CD14-positive monocyte (primary cell): Measurements from ENCODE around the gene RECQL5. TPM values are rescaled to one million over a fixed set of nuclear protein-coding genes. Genes with fewer than 3 reads are reported as not detected.

Experiments used
- DNase-seq, 3 donors: peaks; one replicate each; pipeline ENCODE4 v3.0.0-alpha.2; 2011 to 2022
- H2AFZ ChIP-seq: 2 replicates; pipeline ENCODE4 v1.6.0; 2012; ENCODE audit warnings: mild to moderate bottlenecking, low read depth, low read length, inconsistent platforms; ENCODE audit not compliant: insufficient read depth, poor library complexity, severe bottlenecking
- H3K27ac ChIP-seq, 2 donors: 1 replicate in 1 of 2; 2 replicates in 1 of 2; pipeline ENCODE4 v1.5.1; 2012 to 2013; ENCODE audit warnings: low read length in 2 of 2, control low read depth in 1 of 2, inconsistent platforms in 1 of 2, low read depth in 1 of 2, mild to moderate bottlenecking in 1 of 2
- H3K27me3 ChIP-seq, 2 donors: one replicate each; pipeline versions ENCODE4 v1.6.0 to v1.6.1; 2011 to 2013; ENCODE audit warnings: low read length in 2 of 2; ENCODE audit not compliant: control insufficient read depth in 2 of 2, insufficient read depth in 2 of 2
- H3K36me3 ChIP-seq, 2 donors: replicated peaks in 1 of 2; 1 replicate in 1 of 2; 2 replicates in 1 of 2; pipeline versions ENCODE4 v1.5.1 to v1.6.1; 2012 to 2013; ENCODE audit warnings: low read length in 2 of 2, control low read depth in 1 of 2, inconsistent platforms in 1 of 2, mild to moderate bottlenecking in 1 of 2; ENCODE audit not compliant: insufficient read depth in 2 of 2, control insufficient read depth in 1 of 2
- H3K4me1 ChIP-seq, 2 donors: 1 replicate in 1 of 2; 2 replicates in 1 of 2; pipeline versions ENCODE4 v1.5.1 to v1.6.1; 2012 to 2013; ENCODE audit warnings: low read length in 2 of 2, control low read depth in 1 of 2, inconsistent platforms in 1 of 2, mild to moderate bottlenecking in 1 of 2, moderate library complexity in 1 of 2; ENCODE audit not compliant: insufficient read depth in 2 of 2, control insufficient read depth in 1 of 2
- H3K4me2 ChIP-seq: replicated peaks from 2 replicates; pipeline ENCODE3; 2012; ENCODE audit warnings: low read length, moderate library complexity, mild to moderate bottlenecking; ENCODE audit not compliant: poor library complexity, severe bottlenecking; ENCODE audit errors: extremely low read depth
- H3K4me3 ChIP-seq, 3 experiments: fragments of 200-600 bp in 1 of 3; sonication (generic) in 1 of 3; replicated peaks in 1 of 3; 1 replicate in 2 of 3; 2 replicates in 1 of 3; pipeline ENCODE4 v1.5.1; 2011 to 2013; ENCODE audit warnings: low read length in 3 of 3, mild to moderate bottlenecking in 3 of 3, control low read depth in 2 of 3, low read depth in 2 of 3, inconsistent platforms in 1 of 3, moderate library complexity in 1 of 3
- H3K79me2 ChIP-seq: 2 replicates; pipeline ENCODE4 v1.6.0; 2012; ENCODE audit warnings: mild to moderate bottlenecking, control low read depth, inconsistent platforms, low read length, moderate library complexity; ENCODE audit not compliant: insufficient read depth
- H3K9ac ChIP-seq: 2 replicates; pipeline ENCODE4 v1.6.0; 2017; ENCODE audit warnings: low read length, mild to moderate bottlenecking; ENCODE audit not compliant: insufficient read depth, poor library complexity, severe bottlenecking
- H3K9me3 ChIP-seq, 2 donors: replicated peaks in 1 of 2; 1 replicate in 1 of 2; 2 replicates in 1 of 2; pipeline versions ENCODE4 v1.5.1 to v1.6.1; 2012 to 2013; ENCODE audit warnings: low read length in 2 of 2, control low read depth in 1 of 2; ENCODE audit not compliant: control insufficient read depth in 1 of 2, insufficient read depth in 1 of 2
- H4K20me1 ChIP-seq: 2 replicates; pipeline ENCODE4 v1.6.0; 2012; ENCODE audit warnings: mild to moderate bottlenecking, low read length, control low read depth, moderate library complexity; ENCODE audit not compliant: insufficient read depth
- H3K27ac Mint-ChIP-seq, 7 donors: one replicate each; pipeline ENCODE4 v1.8.0; 2020; ENCODE audit warnings: mild to moderate bottlenecking in 7 of 7, mixed read lengths in 7 of 7, moderate library complexity in 6 of 7, inconsistent platforms in 2 of 7
- H3K27me3 Mint-ChIP-seq, 3 donors: one replicate each; pipeline ENCODE4 v1.8.0; 2021 to 2022; ENCODE audit warnings: low read depth in 3 of 3, mild to moderate bottlenecking in 3 of 3, mixed read lengths in 3 of 3, moderate library complexity in 3 of 3, inconsistent platforms in 1 of 3
- H3K36me3 Mint-ChIP-seq, 2 donors: one replicate each; pipeline ENCODE4 v1.8.0; 2020; ENCODE audit warnings: mixed read lengths in 2 of 2, inconsistent platforms in 1 of 2, mild to moderate bottlenecking in 1 of 2
- H3K4me1 Mint-ChIP-seq: one replicate; pipeline ENCODE4 v1.8.0; 2020; ENCODE audit warnings: mild to moderate bottlenecking, mixed read lengths
- H3K4me3 Mint-ChIP-seq, 2 donors: one replicate each; pipeline ENCODE4 v1.8.0; 2020; ENCODE audit warnings: mild to moderate bottlenecking in 2 of 2, mixed read lengths in 2 of 2, moderate library complexity in 1 of 2
- H3K9me3 Mint-ChIP-seq, 7 donors: one replicate each; pipeline ENCODE4 v1.8.0; 2020 to 2022; ENCODE audit warnings: mixed read lengths in 7 of 7, mild to moderate bottlenecking in 6 of 7, moderate library complexity in 6 of 7, inconsistent platforms in 2 of 7
- CTCF ChIP-seq: fragments of 200-600 bp; IDR thresholded peaks from one replicate; pipeline ENCODE4 v1.8.0; 2022; ENCODE audit warnings: antibody characterized with exemption, mild to moderate bottlenecking
- WGBS: methylation state at CpG from one replicate; pipeline ENCODE4 v1.1.5; 2013; ENCODE audit warnings: missing lambda C conversion rate; ENCODE audit not compliant: insufficient coverage; 5-methylcytosine and 5-hydroxymethylcytosine counted together
- intact Hi-C, 2 donors: fragments of 100-400 bp; cut with micrococcal nuclease; formaldehyde crosslinking; loops; one replicate each; pipeline versions ENCODE4 v1.15.0 to v1.15.1; 2023
- polyA plus RNA-seq, 3 donors: library from polyadenylated mRNA; depleted of rRNA in 1 of 3; unstranded in 2 of 3; stranded (reverse) in 1 of 3; fragments of 300-500 nt in 2 of 3; fragments of >200 nt in 1 of 3; fragmentation: Illumina TruSeq in 2 of 3; gene quantifications; 1 replicate in 2 of 3; 2 replicates in 1 of 3; pipeline ENCODE4 v1.2.3, GENCODE V29; 2012 to 2021

RECQL5 gene
- polyA plus RNA-seq, 3 donors = 3.1 to 27.7 (median 4.4) TPM

DNA sequence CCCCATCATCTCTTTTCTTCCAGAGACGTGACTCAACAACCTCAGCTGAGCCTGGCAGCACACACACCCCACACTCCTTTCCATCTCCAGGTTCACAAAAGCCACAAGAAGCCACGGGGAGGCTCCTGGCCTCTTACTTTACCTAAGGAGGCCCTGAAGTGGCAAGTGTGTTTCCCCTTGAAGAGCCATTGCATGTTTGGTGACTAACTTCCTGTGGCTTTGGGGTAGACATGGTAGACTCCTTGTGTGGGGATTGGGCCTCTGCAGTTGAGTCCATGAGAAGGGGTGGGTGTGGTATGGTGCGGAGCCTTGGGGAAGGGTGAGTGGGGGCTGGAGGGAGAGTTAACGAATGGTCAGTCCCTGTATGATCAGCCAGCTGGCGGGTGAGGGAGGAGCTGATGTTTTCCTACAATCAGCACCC lies 24.4 kb upstream of the RECQL5 start:
- H2AFZ ChIP-seq = no peak overlapping the region
- H3K4me3 ChIP-seq = no peak overlapping the region
- peaks cover 57 to 69% of the 10 kb centered on the region in 2 donors for H3K36me3 Mint-ChIP-seq
- H3K9ac ChIP-seq = no peak overlapping the region
- H3K9me3 ChIP-seq = no peaks in the 10 kb centered on the region
- H3K79me2 ChIP-seq = peaks cover 71% of the 10 kb centered on the region
- peak overlapping the region in 4 of 7 donors; percentile 10 to 81 (median 48) for H3K27ac Mint-ChIP-seq
- H3K27me3 ChIP-seq = no peaks in the 10 kb centered on the region
- H3K9me3 Mint-ChIP-seq = no peaks in the 10 kb centered on the region
- H3K4me2 ChIP-seq = no peak overlapping the region
- TF ChIP-seq CTCF = no peak
- peak overlapping the region in 1 of 2 donors; percentile 25 for H3K27ac ChIP-seq
- H3K4me1 Mint-ChIP-seq = peaks cover 51% of the 10 kb centered on the region
- H4K20me1 ChIP-seq = peaks cover 42% of the 10 kb centered on the region
- no peaks in the 10 kb centered on the region for H3K27me3 Mint-ChIP-seq
- H3K36me3 ChIP-seq = peaks cover 48 to 63% of the 10 kb centered on the region in 2 donors
- H3K4me1 ChIP-seq = peaks cover 46 to 53% of the 10 kb centered on the region in 2 donors
- WGBS = 47% methylated on average over 5 of the region's 5 CpGs
- peak; percentile 8 to 37 (median 15) for DNase-seq
- H3K4me3 Mint-ChIP-seq = no peak overlapping the region
- intact Hi-C loops = no loop called here

- Mint-ChIP-seq H3K36me3 (peaks cover 47 to 63% of the 10 kb centered on the region in 2 donors), H3K27ac (peak overlapping the region; percentile 96 to 99 (median 98)), H3K4me1 (peaks cover 64% of the 10 kb centered on the region), H3K27me3 (no peaks in the 10 kb centered on the region), H3K4me3 (peak overlapping the region in 1 of 2 donors; percentile 67), H3K9me3 (no peaks in the 10 kb centered on the region)
- TF ChIP-seq CTCF = no peak
- DNase-seq = peak in 1 of 3 donors; percentile 6
- 25% methylated on average over 4 of the region's 6 CpGs for WGBS
- H4K20me1 ChIP-seq = peaks cover 42% of the 10 kb centered on the region
- H3K9ac ChIP-seq = peak overlapping the region; percentile 71
- peaks cover 88% of the 10 kb centered on the region for H3K79me2 ChIP-seq
- intact Hi-C loops = no loop called here
- H2AFZ ChIP-seq = no peak overlapping the region
- H3K9me3 ChIP-seq = no peaks in the 10 kb centered on the region
- peak overlapping the region; percentile 65 for H3K4me2 ChIP-seq
- peak overlapping the region in 1 of 3 experiments; percentile 62 for H3K4me3 ChIP-seq
- H3K27me3 ChIP-seq = no peaks in the 10 kb centered on the region
- H3K4me1 ChIP-seq = peaks cover 53 to 61% of the 10 kb centered on the region in 2 donors
- H3K27ac ChIP-seq = peak overlapping the region; percentile 86 to 98
- H3K36me3 ChIP-seq = peaks cover 39 to 52% of the 10 kb centered on the region in 2 donors
These were observed 22.5 kb upstream of the RECQL5 start for GRCh38 chr17:75689441-75689873.
